ENCODE data around the gene DDAH1.
"Not testable (repeated sequence)": the region's sequence is repeated elsewhere in the genome, so short reads cannot be mapped to it uniquely, and the experiment has no call there.

The DDAH1 gene

DNA sequence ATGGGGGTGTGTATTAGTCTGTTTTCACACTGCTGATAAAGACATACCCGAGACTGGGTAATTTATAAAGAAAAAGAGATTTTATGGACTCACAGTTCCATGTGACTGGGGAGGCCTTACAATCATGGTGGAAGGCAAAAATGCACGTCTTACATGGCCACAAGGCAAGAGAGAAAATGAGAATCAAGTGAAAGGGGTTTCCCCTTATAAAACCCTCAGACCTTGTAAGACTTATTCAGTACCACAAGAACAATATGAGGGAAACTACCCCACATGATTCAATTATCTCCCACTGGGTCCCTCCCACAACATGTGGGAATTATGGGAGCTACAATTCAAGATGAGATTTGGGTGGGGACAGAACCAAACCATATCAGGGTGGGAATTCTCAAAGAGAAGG lies 5.2 kb upstream of the DDAH1 start:
- DNase-seq (ENCODE audit: low spot score), result not testable (repeated sequence)

DNA sequence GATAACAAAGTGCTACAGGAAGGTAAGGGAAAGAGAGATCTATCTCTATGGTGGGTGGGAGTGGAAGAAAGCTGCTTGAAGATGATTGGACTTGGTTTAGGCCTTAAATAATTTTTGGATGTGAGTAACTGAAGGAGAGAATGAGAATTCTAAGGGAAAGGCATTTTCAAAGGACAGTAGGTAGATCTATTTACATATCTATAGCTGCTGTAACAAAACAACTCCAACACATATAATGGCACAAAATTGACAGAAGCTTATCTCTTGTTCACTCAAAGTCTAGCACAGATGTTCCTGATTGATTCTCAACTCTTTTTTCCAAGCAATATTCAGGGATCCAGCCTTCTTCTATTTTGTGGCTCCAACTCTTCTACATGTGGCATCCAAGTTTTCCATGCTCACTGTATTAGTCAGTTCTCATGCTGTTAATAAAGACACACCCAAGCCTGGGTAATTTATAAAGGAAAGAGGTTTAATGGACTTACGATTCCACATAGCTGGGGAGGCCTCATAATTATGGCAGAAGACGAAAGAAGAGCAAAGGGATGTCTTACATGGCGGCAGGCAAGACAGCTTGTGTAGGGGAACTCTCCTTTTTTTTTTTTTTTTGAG lies 3.1 kb upstream of the DDAH1 start:
- no peak for DNase-seq (ENCODE audit: low spot score)

DNA sequence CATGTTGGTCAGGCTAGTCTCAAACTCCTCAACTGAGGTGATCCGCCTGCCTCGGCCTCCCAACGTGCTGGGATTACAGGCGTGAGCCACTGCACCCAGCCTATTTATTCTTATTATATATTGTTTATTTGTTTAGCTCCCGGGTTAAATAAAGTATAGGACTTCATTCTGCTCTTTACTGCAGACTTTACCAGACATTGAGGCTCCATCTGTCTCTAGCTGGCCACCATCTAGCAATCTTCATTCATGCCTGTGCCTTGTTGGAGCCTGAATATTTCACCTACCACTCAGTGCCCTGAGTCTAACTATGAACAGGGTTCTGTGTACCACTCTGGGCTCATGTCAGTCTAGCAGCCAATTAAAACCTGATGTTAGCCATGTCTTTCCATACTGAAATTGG lies 2.1 kb upstream of the DDAH1 start:
- no peak for DNase-seq (ENCODE audit: low spot score)

DNA sequence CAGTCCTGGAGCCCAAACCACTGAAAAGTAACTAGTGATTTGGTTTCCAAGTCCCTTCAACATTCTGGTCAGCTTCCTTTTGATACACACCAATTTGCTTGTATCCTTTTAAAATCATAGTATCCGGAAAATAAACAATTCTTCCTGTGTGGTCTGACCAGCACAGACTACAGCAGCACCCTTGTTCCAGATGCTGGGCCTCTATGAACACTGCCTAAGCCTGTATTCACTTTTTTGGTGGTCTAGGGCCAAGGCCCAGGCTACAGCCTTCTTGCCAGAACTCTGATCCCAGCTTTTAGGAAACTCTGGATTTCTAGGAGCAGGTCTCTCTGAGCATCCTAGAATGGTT lies 801 bp upstream of the DDAH1 start:
- DNase-seq (ENCODE audit: low spot score), result no peak

DNA sequence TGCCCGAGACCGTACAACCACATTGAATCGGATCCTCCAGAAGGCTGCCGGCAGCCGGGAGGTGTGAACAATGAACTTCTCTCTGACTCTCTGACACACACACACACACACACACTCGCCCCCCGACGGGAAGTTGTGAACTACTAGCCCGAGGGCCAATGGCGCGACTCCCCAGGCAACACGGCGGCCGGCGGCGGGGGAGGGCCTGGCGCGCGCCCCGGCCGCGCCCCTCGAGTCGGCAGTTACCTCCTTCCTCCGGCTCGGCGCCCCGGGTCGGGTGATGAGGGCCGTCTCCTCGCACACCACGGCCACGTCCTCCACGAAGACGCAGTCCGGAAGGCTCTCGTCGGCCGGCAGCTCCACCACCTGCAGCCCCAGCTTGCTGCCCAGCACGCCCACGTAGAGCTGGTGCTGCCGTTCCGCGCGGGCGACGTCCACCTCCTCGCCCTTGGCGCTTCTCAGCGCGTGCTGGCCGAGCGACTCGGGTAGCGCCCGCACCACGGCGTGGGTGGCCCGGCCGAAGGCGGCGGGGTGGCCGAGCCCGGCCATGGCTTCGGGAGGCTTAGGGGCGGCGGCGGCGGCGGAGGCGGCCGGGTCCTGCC lies 361 bp downstream of the DDAH1 start:
- peak; percentile 53 for DNase-seq (ENCODE audit: low spot score)

DNA sequence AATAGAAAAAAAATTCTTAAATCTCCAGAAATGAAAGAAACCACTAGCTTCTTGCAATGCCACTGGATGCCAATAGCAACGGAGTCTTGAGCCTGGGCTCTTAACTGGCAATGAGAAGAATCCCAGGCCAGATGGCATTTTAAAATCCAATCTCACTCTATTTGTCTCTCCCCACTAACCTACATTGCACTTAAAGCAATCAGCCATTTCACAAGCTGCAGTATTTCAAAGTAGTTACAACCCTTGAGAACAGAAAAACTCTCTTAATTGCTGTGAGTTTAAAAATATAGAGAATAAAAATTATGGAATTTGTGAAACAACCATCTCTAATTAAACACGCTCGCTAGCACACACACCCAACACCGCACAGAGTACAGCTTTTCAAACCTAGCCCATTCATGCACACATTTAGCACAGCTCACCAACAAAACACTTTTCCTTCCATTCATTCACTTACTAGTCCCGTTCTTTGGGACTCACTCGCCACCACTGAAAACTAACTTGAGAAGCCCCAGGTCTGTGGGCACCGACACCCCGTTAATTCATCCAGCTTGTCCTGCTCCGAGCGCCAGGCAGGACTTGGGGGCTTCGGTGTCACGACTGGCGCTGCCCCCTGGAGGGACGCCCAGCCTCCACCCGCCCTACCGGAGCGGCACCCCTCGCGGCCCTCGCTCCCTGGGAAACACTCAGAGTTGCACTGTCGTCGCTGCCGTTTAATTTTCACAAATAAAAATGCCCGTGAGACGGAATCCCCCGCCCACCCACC lies 1.0 kb downstream of the DDAH1 start:
- DNase-seq (ENCODE audit: low spot score), result peak; percentile 19

DNA sequence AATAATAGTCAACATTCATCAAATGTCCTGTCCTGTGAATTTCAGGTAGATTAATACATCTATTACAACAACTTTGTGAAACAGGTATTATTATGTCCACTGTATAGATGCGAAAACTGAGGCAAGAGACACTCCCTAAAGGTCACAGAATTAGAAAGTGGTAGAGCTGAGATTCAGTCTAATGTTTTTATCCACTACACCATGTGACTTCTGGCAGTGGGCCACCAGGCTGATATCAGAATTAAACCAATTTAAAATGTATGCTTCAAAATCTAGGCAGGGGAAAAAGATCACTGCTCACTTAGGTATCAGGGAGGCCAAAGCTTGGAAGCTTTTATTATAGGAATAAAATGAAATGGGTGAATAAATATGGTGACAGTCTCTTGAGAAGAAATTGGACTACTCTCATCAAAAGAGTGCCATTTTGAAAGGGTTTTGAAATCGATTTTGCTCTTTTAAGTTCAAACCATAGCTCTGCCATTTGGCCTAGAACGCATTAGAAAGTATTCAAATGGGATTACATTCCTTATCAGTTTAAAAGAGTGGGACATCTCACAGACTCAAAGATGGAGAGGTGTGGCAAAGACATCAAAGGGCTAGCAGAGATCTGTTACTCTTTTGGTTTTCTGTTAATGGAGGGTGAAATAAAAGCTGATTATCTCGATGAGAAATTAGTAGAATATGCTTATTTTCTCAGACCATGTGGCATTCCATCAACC lies 1.9 kb downstream of the DDAH1 start:
- no peak for DNase-seq (ENCODE audit: low spot score)

DNA sequence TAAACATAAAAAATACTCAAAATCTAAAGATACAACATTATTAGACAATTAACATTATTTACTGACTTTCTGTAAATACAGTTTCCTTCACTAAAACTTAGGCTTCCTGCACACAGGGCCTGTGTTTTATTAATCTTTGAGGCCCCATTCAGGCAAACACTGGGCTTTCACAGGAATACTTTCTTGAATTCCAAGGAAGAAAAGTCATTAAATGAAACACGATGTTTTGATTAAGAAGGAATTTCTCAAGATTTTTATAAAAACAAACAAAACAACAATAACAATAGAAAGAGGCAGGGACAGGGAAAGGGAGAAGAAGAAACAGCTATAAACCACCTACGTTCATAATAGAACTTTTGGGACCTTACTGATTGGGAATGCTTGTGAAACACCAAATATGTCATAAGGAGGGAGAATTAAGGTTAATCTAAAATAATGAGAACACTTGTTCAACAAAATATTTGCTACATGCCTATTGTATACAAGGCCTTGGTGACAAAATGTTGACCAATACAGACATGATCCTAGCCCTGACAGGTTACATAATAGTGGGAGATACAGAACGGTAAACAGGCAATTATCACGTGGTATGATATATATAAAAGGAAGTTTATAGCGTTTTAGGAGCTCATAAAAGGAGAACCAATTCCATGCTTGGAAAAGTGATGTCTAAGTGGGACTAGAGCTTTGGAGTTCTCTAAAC lies 3.6 kb downstream of the DDAH1 start:
- no peak for DNase-seq (ENCODE audit: low spot score)

DNA sequence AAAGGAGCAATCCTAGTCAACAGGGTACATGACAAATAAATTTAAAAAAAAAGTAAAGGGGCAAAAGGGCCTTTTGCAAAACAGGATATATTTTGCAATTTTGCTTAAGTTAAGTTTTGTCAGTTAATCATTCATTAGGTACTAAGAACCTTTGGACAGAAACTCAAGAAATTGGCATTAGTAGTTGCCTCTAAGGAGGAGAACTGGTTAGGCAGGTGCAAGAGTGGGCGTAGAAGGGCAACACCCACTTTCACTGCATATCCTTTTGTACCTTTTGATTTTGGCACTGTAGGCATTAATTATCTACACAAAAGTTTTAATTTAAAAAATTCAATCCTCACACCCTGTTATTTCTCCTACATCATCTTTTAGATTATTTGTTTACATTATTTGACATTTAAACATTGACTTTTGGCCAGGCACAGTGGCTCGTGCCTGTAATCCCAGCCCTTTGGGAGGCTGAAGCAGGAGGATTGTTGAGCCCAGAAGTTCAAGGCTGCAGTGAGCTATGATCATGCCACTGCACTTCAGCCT lies 4.3 kb downstream of the DDAH1 start:
- DNase-seq (ENCODE audit: low spot score), result no peak

DNA sequence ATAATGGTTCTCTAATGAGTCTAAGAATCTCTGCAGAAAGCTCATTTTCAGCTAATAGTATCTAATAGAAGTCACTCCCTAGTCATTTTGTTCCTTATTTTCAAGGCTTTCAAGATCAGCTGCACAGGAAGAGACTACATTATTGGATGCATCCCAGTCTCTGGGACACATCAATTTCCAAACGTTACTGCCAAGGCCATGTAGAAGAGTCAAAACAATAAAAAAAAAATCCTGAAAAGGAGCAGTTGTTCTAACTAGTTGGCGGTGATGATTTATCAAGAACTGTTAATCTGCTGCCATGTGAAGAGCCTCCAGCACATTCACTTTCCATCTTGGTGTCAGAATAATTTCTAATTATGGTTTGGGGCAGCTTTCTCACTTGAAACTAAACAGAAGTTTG lies 5.7 kb downstream of the DDAH1 start:
- no peak for DNase-seq (ENCODE audit: low spot score)

DNA sequence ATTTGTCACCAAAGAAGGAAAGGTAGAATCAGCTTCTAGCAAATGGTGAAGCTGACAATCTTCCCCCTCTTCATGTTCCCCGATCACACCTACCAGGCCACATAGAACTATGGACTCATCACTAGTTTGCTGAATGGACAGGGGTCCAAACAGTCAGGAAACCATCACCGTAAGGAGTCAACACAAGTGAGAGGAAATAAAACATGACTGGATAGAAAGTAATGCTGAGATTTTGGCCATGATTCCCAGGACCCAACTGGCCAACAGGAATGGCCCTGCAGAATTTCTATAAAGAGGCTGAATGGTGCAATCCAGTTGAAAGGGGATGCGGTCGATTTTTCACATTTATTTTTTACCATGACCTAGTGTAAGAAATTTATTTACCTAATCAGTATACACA lies 10.7 kb downstream of the DDAH1 start:
- no peak for DNase-seq (ENCODE audit: low spot score)

DNA sequence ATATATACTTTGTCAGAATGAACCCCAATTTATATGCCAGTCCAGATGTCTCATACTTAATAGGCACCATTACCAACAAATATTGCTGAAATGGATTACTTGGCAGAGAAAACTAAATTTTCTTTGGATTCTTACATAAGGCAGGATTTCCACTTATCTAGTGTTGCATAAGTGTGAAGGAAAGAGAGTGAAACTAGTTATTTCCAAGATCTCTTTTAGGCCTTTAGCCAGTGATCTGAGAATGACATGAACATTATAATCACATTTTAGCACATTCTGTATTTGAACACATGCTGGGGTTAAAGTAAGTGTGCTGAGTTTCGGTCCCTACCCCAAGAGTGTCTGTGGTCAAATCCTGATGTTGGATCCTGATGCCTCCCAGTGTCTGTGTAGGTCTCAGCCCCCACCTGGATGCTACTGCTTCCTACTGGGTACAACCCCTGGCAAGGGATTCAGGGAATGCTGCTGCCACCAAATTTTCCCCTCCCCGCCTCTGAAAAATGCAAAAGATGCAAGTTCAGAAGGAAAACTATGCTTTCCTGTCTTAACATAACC lies 11.2 kb downstream of the DDAH1 start:
- DNase-seq (ENCODE audit: low spot score), result no peak

DNA sequence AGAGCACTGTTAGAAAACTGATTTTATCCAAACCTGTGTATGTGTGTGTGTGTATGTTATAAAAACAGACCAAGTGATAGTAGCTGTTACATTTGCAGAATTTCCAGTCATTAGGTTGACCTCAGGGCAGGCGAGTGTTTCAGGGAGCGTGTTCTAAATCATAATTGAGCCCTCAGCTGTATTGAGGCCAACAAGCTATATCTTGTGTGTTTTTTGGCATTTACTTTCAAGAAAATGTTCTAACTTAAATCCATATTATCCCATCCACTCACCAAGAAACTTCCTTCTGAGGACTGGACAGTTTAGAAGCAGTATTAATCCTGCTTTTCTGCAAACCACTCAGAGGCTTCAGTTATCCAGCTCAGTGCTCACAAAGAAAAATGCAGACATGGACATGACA lies 12.0 kb downstream of the DDAH1 start:
- no peak for DNase-seq (ENCODE audit: low spot score)

DNA sequence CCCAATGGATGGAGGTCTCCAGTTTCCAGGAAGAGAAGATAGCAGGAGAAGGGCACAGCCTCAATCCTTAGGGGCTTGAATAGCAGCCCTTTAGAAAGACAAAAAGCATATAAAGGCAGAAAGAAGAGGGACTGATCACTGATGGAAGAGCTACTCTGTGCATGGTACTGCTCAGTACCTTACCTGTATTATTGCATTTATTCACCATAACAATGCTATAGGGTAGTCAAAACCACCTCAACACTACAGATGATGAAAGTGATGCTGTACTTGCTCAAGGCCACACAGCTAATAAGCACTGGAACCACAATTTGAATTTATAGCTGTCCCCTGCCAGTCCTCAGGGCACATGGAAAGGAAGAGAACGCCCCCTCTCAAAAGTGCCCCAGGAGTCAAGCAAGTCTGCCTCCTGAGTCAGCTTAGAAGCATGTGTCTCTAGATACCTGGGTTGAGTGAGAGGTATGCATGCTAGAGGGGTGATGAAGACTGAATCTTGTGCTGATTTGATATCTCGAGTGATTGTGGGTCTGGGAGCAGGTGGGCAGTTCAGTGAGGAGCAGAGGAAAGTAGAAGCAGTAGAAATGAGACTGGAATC lies 13.6 kb downstream of the DDAH1 start:
- no peak for DNase-seq (ENCODE audit: low spot score)

DNA sequence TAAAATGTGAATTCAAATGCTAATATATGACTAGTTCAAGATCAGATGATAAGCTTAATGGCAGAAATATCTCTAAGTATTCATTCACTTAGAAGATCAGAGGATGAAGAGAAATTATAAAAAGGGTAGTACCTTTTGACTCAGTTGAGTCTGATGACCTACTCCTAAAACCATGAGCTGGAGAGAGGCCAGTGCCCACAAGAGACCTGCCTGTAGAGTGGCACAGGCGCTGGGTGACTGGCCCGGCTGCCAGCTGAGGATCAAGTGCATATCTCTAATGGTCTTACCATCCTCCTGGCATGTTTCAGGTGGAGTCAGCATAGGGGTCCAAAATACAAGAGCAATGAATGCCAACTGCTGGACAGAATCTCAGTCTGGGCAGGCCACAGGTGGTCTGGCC lies 14.1 kb downstream of the DDAH1 start:
- no peak for DNase-seq (ENCODE audit: low spot score)

DNA sequence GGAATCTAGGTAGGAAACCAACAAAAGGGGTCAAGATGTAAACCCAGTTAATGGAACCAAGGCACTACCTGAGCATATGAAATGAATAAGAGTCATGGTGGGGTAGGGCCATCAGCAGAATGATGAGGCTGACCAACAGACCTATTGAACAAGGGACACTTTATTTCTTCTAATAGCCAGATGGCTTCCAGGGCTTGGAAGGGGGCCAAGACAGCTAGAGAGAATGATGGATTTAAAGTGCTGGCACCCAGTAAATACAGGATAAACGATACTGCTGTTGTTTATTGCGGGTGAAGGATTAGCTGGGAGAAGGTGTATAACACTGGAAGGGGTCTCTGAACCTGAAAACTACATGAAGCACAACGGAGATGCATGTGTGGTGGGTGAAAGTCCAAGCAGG lies 15.6 kb downstream of the DDAH1 start:
- no peak for DNase-seq (ENCODE audit: low spot score)

DNA sequence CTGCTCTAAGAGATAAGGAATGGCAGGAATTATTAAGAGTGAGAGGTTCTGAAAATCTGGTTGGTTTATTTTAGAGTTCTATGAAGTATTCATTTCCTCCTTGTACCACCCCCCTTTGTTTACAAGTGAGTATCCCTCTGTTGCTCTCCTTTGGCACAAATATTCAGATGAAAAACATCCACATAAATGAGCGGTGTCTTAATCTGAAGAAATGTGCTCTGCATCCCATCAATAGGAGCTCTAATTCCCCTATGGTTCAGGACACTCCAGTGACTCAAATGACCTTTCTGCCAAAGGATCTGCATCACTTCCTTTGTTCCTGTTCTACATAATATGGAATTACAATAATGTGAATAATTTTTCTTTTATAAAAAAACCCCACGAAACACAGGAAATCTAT lies 16.6 kb downstream of the DDAH1 start:
- no peak for DNase-seq (ENCODE audit: low spot score)

DNA sequence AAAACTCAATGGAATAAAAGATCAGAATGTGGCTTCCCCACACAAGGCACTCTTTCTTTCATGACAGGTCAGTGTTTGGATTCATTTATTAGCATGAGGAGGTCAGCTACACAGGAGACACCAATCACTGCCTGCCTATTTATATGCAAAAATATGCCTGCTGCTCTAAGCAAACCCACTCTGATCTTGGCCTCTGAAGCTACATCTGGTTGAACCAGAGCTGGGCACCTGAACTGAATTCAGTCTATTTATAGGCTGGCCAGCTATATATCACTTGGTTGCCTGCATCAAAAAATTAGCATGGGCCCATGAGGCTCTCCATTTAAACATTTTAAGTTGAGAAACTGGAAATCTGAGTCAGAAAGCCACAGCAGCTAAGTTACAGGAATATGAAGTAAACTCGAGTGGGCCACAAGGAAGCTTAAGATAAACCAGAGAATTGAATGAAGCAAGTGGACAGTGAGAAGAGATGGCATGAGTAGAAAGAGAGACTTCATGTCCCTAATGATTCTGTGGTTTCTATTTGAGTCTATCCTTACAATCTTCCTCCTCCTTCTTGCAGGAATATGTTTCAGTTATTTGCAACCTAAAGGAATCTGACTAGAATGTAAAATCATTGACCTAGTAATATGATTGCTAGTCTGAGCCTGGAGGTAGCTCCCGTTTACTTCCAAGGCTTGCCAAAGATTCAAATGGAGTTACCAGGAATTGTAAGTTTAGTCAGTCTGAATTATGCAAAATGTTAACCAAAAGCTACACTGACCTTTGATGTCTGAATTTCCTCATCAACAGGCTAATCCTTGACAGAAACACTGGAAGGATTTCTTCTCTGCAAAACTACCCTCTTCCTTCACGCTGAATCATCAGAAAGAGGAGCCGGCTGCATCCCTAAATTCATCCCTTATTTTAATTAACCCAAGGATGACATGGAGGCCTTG lies 17.7 kb downstream of the DDAH1 start:
- DNase-seq (ENCODE audit: low spot score), result no peak

DNA sequence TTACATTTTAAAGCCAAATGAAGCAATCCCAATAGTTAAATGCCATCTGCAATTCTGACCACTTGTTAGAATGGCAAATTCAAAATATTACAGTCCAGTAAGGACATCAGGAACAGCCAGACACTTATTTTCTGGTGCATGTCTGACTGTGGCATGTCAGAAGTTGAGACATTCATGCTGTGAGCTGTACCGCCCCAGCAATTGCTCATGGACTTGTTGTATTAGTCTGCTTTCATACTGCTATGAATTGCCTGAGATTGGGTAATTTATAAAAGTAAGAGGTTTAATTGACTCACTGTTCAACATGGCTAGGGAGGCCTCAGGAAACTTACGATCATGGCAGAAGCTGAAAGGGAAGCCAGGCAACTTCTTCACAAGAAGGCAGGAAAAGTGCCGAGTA lies 19.1 kb downstream of the DDAH1 start:
- no peak for DNase-seq (ENCODE audit: low spot score)

DNA sequence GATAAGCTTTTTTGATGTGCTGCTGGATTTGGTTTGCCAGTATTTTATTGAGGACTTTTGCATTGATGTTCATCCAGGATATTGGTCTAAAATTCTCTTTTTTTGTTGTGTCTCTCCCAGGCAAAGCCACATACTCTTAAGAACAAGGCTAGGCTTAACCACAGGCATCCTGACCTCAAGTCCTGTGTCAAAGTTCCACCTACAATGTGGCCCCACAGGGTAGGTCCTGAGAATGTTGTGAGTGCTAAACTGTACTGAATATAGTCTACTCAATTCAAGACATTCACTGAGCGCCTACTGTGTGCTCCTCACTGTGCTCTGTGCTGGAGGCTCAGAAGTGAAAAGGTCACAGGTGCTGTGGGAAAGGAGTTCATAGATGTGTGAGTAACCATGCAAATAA lies 20.6 kb downstream of the DDAH1 start:
- DNase-seq (ENCODE audit: low spot score), result no peak

Data from hepatic stellate cell (primary cell).